ENCODE measurements around the gene HLA-DRB1.
A peak's percentile ranks its signal among the peaks of the same experiment; 100 is the strongest.
"Not testable (repeated sequence)": the region's sequence is repeated elsewhere in the genome, so short reads cannot be mapped to it uniquely, and the experiment has no call there.

The HLA-DRB1 gene

DNA sequence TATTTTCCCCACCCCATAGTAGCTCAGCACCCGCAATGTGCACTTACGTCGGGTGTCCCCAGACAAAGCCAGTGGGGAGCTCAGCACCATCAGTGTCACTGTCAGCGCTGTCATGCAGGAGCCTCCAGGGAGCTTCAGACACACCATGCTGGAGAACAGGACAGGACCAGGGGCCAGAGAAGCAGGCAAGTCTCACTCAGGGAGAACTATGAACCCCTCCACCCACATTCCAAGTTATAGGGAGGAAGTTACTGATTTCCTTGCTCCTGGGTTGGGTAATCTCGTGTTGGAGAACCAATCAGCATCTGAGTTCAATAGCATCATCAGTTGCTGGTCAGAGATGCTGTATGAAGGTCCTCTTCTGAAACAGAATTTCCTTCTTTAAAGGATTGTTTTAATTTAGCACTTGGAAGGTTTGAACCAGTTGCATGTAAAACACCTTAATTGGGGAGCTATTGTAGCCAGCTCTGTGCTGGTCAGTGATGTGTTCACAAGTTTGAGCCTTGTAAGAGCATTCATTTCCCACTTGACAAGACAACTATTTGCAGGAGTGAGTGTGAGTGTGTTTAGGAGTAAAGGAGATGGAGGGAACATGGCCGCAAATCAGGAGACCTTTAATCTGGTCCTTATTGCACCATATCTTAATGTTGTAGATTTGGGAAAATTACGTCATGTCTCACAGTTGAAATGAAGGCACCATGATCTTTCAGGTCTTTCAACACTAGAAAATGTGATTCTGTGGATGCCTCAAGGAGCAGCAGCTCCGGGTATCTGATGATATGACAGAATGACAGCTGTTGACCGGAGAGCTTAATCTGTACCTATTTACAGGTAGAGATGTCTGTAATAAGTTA is at the start of gene HLA-DRB1:
Gene HLA-DRB1 (minus strand): TSS at position 253 of the 854 bp plus-strand sequence. CDS start 106 bp downstream, at position 147.
- no peak for DNase-seq

DNA sequence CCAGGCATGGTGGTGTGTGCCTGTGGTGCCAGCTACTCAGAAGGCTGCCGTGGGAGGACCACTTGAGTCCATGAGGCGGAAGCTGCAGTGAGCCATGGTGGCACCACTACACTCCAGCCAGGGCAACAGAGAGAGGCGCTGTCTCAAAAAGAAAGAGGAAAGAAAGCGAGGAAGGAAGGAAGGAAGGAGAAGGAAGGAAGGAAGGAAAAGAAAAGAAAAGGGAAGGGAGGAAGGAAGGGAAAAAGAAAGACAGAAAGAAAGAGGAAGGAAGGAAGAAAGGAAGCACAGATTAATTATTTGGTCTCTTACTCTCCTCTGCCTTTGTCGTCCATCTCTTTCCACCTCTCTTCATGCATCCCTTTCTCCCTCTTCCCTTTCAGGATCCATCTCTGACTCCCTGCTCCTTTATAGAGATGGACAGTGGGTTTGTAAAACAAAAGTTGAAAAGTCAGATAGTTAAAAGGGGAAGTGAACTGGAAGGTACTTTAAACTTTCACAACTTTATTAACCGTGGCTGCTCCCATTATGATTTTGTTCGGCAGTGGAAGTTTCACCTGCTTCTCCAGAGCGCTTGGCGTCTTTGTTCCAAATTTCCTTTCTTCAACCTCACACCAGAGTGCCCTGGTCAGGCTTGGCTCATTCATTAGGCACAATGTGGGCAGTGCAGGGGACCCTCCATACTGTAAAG is 49.0 kb upstream of the HLA-DRB1 start:
- DNase-seq, result no peak

DNA sequence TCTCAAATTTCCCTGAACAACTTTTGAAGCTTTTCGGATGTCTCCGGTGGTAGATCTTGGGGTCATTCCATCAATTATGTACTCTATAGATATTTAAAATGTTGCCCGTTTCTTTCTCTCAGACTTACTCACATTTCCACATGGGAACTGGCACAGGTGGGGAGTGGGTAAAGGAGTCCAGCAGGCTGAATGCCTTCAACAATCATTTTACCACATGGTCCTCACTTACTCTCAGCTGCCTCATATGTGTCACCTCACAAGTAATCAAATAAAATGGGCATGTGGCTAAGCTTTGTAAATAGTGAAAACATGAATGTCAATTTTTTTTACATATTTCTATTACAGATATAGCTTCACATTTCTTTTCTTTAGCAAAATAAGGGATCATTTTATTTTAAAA is 48.2 kb upstream of the HLA-DRB1 start:
- no peak for DNase-seq

DNA sequence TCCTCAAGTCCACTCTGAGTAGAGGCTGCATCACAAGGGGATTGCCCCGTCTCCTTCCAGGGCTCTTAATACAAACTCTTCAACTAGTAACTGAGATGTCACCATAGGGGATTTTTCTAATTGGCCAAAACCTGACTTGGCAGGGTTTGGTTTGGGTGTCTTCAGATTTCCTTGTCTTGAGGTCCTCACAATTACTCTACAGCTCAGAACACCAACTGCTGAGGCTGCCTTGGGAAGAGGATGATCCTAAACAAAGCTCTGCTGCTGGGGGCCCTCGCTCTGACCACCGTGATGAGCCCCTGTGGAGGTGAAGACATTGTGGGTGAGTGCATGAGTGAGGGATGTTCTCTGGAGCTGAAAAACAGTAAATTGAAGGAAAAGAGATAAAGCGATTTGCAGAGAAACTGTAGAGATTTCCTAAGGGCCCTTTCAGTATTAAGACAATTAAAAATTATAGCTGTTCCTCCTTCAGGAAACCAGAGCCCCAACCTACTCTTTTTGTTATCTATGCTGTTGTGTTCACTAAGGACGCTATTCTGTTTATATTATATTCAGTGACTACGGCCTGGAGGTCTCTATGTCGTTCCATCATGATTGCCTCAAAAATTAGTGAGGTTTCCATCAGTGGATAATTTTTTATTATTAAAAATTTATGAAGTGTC is 47.7 kb upstream of the HLA-DRB1 start, which contains the start of gene HLA-DQA1:
Gene HLA-DQA1 (plus strand): TSS at position 188 of the 662 bp plus-strand sequence. CDS start 53 bp downstream, at position 241.
- peak in 1 of 2 experiments; percentile 9 for DNase-seq

DNA sequence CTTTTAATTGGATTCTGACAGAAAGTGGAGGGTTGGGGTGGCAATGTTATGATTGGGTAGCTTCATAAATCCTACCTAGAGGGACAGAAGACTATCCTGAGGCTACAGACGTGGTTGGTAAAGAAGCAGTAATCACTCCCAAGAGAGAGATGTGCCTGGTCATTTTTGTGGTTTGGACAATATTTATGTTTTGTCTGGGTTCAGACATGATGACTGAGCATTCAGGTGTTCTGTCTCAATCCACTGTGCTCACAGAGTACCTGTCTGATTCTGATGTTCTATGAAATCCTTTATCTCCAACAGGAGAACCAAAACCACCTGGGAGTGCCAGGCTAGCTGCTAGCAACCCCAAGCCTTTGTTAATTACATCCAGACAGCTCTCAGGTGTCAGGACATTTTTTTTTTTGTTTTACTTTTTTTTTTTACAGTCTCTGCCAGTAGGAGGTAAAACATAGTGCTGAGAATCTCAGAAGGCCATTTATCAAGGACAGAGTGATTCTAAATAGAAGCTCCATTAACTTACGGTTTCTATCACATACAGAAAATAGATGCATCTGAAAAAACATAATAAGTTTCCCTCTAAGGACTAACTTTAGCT is 46.0 kb upstream of the HLA-DRB1 start:
- DNase-seq, result no peak

DNA sequence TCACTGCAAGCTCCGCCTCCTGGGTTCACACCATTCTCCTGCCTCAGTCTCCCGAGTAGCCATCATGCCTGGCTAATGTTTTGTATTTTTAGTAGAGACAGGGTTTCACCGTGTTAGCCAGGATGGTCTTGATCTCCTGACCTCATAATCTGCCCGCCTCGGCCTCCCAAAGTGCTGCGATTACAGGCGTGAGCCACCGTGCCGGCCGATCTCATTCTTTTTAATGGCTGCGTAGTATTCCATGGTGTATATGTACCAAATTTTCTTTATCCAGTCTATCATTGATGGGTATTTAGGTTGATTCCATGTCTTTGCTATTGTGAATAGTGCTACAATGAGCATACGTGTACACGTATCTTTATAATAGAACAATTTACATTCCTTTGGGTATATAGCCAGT is 40.1 kb upstream of the HLA-DRB1 start:
- not testable (repeated sequence) for DNase-seq

DNA sequence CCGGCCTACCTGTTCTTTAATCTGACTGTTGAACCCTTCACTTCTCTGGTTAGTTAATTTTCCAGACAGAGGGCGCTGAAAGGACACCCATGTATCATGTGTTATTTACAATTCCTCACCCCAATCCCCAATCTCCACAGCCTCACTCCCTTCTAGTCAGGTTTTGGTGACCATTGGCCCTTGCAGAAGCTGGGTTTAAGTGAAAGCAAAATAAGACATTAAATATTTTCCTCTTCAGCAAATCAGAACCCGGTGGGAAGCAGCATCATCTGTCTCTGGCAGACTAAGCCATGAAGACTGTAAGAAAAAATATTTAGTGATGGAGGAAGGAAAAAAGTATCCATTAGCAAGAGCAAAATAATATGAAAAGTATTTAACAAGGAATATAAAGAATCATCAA is 38.2 kb upstream of the HLA-DRB1 start:
- peak in 1 of 2 experiments; percentile 61 for DNase-seq

DNA sequence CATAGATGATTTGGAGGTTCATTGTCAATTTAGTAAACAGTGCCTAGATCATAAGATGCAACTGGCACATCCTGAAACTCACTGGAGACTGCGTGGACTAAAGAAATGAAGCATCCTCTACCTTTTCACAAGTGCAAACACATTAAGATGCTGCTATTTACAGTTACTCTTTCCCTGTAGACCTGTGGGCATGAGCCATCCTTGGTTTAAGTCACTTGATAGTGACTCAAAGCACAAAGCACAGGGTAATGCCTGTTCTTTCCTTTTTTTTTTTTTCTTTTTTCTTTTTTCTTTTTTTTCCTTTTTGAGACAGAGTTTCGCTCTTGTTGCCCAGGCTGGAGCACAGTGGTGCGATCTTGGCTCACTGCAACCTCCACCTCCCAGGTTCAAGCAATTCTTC is 37.6 kb upstream of the HLA-DRB1 start:
- no peak for DNase-seq

DNA sequence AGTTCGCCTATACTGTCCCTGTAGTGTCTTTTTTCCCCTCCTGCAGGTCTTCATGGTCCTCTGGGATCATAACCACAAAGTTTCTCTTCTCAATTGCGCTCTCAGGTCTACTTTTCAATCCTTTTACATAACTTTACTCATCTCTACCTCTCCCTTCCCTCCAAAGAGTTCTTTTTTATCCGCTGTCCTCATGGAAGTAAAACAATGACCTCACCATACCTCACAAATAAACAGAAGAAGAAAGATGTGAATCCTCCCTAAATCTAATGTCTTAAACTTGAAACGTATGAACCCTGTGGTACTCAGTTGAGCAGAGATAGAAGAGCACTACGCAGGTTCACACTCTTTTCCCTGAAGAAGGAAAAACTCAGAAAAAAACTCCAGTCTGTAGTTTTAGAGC is 35.5 kb upstream of the HLA-DRB1 start:
- no peak for DNase-seq

DNA sequence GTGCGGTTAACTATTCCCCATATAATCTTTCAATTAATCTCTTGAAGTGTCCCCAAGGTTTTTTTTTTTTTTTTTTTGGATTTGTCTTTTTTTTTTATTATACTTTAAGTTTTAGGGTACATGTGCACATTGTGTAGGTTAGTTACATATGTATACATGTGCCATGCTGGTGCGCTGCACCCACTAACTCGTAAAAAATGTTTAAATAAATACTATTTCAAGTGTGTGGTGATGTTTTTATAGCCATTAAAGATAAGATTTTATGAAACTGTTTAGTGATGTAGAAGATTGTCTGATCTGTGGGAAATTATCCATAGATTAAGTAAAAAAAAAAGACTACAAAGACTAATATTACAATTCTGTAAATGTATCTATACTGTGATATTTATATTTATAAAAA is 34.9 kb upstream of the HLA-DRB1 start:
- DNase-seq, result no peak

DNA sequence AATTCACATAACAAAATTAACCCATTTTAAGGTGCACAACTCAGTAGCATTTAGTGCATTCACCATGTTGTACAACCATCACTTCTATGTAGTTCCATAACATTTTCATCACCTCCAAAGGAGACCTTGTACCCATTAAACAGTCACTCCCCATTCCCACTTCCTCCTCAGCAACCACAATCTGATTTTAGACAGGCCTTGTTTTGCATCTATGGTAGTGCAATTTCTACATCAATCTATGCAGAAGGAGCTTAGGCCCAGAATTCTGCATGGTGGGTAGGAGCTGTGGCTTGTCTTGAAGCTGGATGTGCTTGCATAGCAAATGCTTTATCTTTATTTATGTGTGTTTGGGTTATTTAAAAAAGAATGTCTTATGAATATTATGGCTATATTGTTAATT is 34.0 kb upstream of the HLA-DRB1 start:
- no peak for DNase-seq

DNA sequence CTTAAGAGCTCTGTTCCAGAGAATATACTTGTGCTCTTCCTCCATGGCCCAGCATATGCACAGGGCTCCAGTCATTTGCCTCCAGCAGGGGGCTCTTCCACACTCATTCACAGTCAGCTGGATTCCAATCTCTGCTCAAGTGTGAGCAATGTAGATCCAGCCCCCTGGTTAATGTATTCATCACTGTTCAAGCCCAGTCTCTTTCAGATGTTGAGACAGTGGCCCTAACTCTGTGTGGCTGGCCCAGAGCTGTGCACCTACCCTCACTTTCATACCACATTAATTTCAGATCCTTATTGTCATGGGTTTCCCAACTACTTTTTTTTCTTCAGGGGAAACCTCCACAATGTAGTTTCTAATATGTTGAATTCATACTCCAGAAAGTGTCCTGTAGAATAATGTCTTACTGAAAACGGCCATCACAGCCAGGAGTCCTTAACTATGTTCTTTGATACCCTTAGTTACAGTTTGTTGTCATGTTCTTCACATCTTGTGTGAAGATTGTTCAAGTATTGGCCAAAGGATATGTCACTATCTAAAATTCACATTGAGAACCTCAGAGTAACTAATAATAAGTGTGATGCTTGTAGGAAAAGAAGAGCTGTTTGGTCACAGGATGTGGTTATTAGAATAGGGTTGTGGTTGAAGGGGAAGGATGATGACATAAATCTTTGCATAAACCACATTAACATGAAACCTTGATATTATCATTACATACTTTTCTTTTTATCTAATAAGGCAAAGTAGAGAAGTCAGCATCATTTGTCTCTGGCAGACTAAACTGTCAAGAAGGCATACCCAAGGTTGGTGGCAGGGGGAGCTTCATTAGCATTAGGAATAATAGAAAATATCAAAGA is 33.1 kb upstream of the HLA-DRB1 start:
- DNase-seq, result no peak

DNA sequence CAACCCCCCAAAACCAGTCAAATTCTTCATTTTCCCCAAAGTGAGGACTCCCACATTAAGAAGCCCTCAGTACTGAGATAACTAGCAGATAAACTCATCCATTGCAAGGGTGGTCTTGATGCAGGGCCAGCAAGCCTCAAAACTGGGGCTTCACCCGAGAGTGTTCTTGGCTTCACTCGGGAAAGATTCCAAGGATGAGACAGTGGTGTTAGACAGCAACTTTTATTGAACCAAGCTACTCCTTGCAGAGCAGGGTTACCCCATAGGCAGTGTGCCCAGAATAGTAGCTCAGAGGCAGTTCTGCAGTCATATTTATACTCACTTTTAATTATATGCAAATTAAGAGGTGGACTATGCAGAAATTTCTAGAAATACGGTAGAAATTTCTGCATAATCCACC is 31.7 kb upstream of the HLA-DRB1 start:
- no peak for DNase-seq

DNA sequence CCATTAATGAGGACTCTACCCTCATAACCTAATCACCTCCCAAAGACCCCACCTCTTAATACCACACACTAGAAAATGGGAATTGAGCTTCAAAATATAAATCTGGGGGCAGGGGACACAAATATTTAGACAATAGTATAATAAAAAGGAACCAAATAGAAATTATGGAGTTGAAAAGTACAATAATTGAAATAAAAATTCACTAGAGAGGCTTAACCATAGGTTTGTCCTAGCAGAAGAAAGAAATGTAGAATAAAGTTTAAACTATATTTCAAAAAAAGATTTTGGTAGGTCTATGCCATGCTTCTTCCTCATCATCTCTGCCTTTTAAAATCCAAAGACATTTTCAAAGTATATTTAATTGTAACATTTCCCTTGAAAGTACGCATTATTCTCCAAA is 28.1 kb upstream of the HLA-DRB1 start:
- DNase-seq, result no peak

DNA sequence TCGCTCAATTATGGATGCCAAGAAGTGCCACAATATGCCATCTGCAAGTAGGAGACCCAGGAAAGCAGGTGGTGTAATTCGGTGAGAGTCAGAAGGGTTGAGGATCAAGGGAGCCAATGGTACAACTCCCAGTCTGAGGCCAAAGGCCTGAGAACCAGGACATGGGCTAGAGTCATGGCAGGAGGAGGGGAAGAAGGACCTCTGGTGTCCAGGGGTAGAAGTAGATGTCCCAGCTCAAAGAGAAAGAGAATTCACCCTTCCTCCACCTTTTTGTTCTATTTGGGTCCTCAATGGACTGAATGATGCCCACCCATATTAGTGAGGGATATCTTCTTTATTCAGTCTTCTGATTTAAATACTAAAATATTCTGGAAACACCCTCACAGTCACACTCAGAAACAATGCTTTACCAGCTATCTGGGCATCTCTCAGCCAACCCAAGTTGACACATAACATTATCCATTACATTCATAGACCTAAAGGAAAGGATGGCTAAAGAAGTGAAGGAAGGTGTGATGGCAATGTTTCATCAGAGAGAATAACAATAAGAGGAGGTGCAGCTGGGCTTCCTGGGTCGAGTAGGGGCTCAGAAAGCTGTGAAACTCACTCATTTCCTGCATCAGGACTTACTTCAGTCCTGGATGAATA is 26.4 kb upstream of the HLA-DRB1 start:
- DNase-seq, result no peak

DNA sequence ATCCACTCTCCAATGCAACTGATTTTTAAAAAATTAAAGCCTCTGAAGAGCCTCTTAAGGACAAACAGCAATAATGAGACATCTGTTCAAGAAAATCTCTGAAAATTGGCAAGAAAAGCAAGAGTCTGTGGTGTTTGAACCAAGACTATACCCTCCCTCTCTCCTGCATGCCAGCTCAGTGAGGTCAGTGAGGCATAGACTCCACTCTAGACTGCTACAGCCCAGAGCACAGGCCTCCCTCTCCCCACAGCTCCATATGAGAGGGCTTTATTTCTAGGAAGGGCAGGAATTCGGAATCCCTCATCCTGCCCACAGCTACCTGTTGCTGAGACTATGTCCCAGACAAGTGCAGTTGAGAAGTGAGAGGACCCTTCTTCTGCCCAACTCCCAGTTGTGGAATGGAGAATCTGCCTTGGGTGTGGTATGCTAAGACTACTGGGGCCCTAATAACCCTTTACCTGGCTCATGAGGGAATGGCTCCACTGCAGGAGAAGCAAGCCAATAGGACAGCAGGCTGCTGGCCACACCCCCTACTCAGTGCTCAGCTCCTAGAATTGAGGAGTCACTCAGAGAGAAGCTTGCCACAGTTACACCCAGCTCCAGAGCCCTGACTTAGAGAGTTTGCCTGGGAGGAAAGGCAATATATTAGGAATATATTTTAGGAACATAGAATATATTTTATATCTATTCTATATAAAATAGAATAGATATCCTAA is 24.9 kb upstream of the HLA-DRB1 start:
- DNase-seq, result no peak

DNA sequence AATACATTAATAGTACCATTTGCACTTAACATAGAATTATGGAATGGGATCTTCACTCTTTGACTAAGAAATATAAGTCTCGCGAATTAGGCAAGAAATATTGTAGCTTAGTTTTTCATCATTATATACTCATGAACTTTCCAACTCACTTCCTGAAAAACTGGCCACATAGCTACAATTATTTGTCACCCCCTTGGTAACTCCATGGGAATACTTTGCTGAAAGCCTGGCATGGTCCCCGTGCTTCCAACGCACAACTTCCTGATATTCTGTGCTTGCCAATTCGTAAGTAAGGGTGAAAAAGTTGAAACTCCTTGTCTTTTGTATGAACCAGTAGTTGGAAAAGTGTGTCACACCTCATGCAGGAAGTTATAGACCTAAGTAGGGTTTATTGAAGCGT is 23.8 kb upstream of the HLA-DRB1 start:
- no peak for DNase-seq

DNA sequence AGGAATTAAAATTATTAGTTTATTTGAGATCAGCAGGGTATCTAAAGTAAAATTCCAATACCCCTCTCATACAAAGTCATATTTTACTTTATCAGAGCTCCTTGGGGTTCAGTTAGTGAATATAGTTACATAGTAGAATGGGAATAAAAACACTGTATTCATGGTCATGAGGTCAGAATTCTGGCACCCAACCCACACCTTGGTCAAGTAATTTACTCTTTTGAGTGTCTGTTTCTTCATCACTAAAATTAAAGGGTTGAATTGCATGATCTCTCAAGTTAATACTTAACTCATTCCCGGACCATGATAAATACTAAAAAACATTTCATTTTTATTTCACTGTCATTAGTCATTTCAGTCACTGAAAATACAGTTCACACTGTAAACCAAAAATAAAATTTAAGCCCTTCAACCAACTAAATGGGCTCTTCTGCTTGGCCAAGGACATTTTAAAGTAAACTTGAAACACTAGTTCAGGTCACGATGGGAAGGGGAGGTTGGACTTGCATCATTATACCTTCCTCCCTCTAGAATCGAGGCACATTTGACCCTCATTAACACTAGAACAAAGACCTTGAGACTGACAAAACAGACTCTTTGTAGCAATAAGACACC is 21.1 kb upstream of the HLA-DRB1 start:
- no peak for DNase-seq

DNA sequence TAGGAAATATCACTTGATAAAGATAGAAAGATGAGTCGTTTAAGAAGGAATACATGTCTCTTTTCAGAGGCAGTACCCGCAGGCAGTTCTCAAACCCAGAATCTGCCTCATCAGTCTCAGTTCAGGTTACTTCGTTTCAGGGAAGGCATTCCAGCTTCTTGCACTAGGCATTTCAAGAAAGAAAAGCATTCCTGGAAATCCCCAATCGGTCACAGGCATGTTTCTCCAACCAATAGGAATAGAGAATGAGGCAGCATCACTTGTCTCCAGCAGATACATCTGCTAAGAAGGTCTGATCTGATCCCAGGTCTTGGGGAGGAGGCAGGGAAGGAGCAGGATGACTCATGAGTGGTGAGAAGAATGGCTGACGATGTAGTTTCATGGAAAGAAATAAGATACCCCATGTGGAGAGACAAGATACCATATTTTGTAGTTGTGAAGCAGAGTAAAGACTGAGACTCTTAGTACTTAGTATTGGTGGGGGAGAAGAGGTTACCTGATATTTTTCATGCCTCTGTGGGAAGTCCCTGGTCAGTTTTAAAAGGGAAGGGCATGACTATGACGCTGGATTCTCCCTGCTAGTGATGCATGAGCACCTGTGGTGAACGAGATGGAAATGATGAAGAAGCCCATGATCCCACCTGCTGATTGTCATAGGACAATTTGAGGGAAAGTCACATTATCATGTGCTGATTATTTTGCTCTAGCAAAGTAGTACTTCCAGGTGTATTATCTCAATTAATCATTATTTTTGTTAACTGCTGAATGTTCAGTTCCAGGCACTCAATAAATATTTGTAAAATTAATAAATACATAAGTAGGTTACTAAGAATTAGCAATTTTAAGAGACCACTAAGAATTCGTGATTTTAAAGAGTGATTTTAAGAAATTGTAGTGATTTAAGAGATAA is 20.3 kb upstream of the HLA-DRB1 start:
- DNase-seq, result peak; percentile 85 to 94

DNA sequence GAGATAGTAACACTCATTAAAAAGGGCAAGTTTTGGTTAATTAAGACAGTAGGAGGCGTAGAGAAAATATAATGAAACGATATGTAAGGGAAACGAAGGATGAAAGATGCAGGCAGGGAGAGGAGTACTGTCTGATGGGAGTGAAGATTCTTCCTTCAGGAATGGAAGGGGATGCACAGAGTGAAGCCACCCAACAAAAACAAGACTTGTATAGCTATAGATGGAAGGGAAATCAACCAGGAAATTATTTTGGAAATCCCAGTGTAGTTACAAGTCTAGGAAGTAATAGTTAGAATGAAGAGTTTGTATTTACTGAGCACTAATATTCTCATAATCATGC is 19.7 kb upstream of the HLA-DRB1 start:
- no peak for DNase-seq

All from SW 1271 (cell line).